ENCODE results near the gene MAP1A. TPM values are rescaled to one million over a fixed set of nuclear protein-coding genes. Genes with fewer than 3 reads are reported as not detected.

Gene MAP1A
- 3.4 and 5.1 TPM in 2 replicates for polyA plus RNA-seq
- 39.2 and 46.9 TPM in 2 replicates for polyA minus RNA-seq

- Histone ChIP-seq H3K36me3 (ENCODE audit: insufficient read depth, low read length) (peaks cover 16% of the 10 kb centered on the region), H3K27ac (ENCODE audit: low read length) (peak within 1 kb of the TSS; percentile 88), H3K9me2 (ENCODE audit: insufficient read depth, low read length) (no peaks in the 10 kb centered on the region), H3K4me3 (ENCODE audit: low read length) (peak within 1 kb of the TSS; percentile 89), H3F3A (ENCODE audit: insufficient read depth, low read length, poor library complexity, severe bottlenecking) (no peaks in the 10 kb centered on the region), H3K27me3 (ENCODE audit: insufficient read depth, low read depth, low read length) (no peaks in the 10 kb centered on the region), H3K9ac (ENCODE audit: low read length) (peak within 1 kb of the TSS; percentile 85), H3K4me2 (ENCODE audit: low read length) (peak within 1 kb of the TSS; percentile 99), H3K79me2 (replicated peaks; ENCODE audit: insufficient read depth, low read length) (peaks cover 56% of the 10 kb centered on the region), H4K20me1 (ENCODE audit: insufficient read depth) (no peaks in the 10 kb centered on the region), H3K9me3 (ENCODE audit: low read length) (no peaks in the 10 kb centered on the region), H2AFZ (ENCODE audit: low read depth, low read length) (peak within 1 kb of the TSS; percentile 24)
- TF ChIP-seq POLR2AphosphoS5 (IDR thresholded peaks at IDR 0.05) (peak; percentile 68), TAF1 (IDR thresholded peaks at IDR 0.05; ENCODE audit: low read depth) (no peak), EZH2 (IDR thresholded peaks at IDR 0.05; ENCODE audit: borderline replicate concordance, insufficient read depth, low read length, poor library complexity, severe bottlenecking) (no peak), CTCF (IDR thresholded peaks at IDR 0.05; ENCODE audit: poor library complexity, severe bottlenecking) (no peak), REST (IDR thresholded peaks at IDR 0.05; ENCODE audit: borderline replicate concordance) (peak; percentile 35)
Measured at GRCh38 chr15:43517354-43518196, at the start of gene MAP1A. Gene MAP1A (plus strand): TSS chr15:43517608. CDS start chr15:43521474, 3,866 bp downstream.

- Histone ChIP-seq H3K4me3 (ENCODE audit: low read length) (no peak overlapping the region), H3K9me3 (ENCODE audit: low read length) (no peaks in the 10 kb centered on the region), H3K36me3 (ENCODE audit: insufficient read depth, low read length) (peaks cover 2% of the 10 kb centered on the region), H2AFZ (ENCODE audit: low read depth, low read length) (no peak overlapping the region), H3K27ac (ENCODE audit: low read length) (no peak overlapping the region), H3K4me2 (ENCODE audit: low read length) (no peak overlapping the region), H3K9me2 (ENCODE audit: insufficient read depth, low read length) (no peaks in the 10 kb centered on the region), H3K9ac (ENCODE audit: low read length) (no peak overlapping the region), H4K20me1 (ENCODE audit: insufficient read depth) (no peaks in the 10 kb centered on the region), H3F3A (ENCODE audit: insufficient read depth, low read length, poor library complexity, severe bottlenecking) (no peaks in the 10 kb centered on the region), H3K27me3 (ENCODE audit: insufficient read depth, low read depth, low read length) (no peaks in the 10 kb centered on the region), H3K79me2 (replicated peaks; ENCODE audit: insufficient read depth, low read length) (no peaks in the 10 kb centered on the region)
- no peak for TF ChIP-seq MXI1 (conservative IDR thresholded peaks at IDR 0.05; ENCODE audit: poor library complexity, severe bottlenecking)
- no peak for TF ChIP-seq RAD21 (conservative IDR thresholded peaks at IDR 0.05)
Measured at GRCh38 chr15:43469867-43470266, 47.5 kb upstream of the MAP1A start.

DNA sequence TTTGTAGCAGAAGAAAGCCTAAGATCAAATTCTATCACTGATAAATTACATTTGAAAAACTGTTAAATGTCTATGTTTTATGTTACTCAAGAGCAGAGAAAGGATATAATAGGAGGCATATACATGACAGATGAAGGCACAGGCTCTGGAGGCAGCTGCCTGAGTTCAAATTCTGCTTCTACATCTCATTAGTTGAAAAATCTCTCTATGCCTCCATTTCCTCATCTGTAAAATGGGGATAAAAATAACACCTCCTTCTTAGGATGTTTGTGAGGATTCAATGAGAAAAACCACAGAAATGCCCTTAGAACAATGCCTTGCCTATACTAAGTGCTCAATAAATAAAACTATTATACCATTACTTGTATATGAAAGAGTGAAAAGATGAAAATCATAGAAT lies 45.4 kb upstream of the MAP1A start:
- H3K27me3 ChIP-seq (ENCODE audit: insufficient read depth, low read depth, low read length), result no peaks in the 10 kb centered on the region
- H3K4me2 ChIP-seq (ENCODE audit: low read length), result no peak overlapping the region
- no peaks in the 10 kb centered on the region for H3K9me2 ChIP-seq (ENCODE audit: insufficient read depth, low read length)
- H3K9ac ChIP-seq (ENCODE audit: low read length), result no peak overlapping the region
- no peaks in the 10 kb centered on the region for H4K20me1 ChIP-seq (ENCODE audit: insufficient read depth)
- H3K36me3 ChIP-seq (ENCODE audit: insufficient read depth, low read length), result peaks cover 16% of the 10 kb centered on the region
- H3K4me3 ChIP-seq (ENCODE audit: low read length), result no peak overlapping the region
- TF ChIP-seq EZH2 (IDR thresholded peaks at IDR 0.05; ENCODE audit: borderline replicate concordance, insufficient read depth, low read length, poor library complexity, severe bottlenecking), result no peak
- no peak for TF ChIP-seq EP300 (conservative IDR thresholded peaks at IDR 0.05; ENCODE audit: poor library complexity, severe bottlenecking)
- no peak for TF ChIP-seq MXI1 (conservative IDR thresholded peaks at IDR 0.05; ENCODE audit: poor library complexity, severe bottlenecking)
- no peaks in the 10 kb centered on the region for H3K9me3 ChIP-seq (ENCODE audit: low read length)
- no peak overlapping the region for H3K27ac ChIP-seq (ENCODE audit: low read length)
- H2AFZ ChIP-seq (ENCODE audit: low read depth, low read length), result no peak overlapping the region
- no peaks in the 10 kb centered on the region for H3F3A ChIP-seq (ENCODE audit: insufficient read depth, low read length, poor library complexity, severe bottlenecking)
- H3K79me2 ChIP-seq (replicated peaks; ENCODE audit: insufficient read depth, low read length), result peaks cover 5% of the 10 kb centered on the region

All from neural cell (in vitro differentiated cells).